ENCODE measurements around the gene STOML1.
A peak's percentile ranks its signal among the peaks of the same experiment; 100 is the strongest.

Gene STOML1, protein sequence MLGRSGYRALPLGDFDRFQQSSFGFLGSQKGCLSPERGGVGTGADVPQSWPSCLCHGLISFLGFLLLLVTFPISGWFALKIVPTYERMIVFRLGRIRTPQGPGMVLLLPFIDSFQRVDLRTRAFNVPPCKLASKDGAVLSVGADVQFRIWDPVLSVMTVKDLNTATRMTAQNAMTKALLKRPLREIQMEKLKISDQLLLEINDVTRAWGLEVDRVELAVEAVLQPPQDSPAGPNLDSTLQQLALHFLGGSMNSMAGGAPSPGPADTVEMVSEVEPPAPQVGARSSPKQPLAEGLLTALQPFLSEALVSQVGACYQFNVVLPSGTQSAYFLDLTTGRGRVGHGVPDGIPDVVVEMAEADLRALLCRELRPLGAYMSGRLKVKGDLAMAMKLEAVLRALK

DNA sequence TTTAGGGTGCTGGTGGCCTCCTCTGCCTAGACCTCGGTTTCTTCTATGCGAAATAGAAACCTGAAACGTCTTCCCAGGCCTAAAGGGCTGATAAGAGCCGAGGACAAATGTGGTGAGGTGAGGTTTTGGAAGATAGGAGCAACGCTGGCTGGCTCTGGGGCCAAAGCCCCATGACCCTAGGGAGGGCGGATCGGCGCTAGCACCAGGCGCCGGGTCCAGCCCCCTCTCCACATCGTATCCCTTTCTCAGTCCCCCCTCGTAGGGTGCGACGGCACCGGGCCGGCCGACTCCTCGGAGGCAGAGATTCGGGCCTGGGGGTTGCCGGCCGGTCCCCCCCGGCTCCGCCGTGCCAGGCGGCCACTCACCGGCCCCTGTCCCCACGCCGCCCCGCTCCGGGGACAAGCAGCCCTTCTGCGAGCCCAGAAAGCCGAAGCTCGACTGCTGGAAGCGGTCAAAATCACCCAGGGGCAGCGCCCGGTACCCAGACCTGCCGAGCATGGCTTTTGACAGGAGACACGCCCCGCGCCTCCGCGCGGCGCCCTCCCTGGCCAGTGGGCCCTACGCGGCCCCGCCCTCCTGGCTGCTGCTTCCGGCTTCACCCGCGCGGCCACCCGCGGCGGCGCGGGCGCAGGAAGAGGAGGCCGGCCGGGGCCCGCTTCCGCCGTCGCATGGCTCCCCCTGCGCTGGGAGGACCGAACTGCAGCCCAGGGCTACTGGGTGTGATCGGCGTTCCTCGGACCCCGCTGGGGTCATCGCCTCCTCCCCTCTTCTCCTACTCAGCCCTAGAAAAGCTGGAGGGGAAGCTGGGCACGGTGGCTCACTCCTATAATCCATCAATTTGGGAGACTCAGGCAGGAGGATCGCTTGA is at the start of gene STOML1:
STOML1 (minus strand) TSS at position 570 of the 868 bp plus-strand sequence; CDS start at position 498, 72 bp downstream.
- DNase-seq: peak; percentile 82

DNA sequence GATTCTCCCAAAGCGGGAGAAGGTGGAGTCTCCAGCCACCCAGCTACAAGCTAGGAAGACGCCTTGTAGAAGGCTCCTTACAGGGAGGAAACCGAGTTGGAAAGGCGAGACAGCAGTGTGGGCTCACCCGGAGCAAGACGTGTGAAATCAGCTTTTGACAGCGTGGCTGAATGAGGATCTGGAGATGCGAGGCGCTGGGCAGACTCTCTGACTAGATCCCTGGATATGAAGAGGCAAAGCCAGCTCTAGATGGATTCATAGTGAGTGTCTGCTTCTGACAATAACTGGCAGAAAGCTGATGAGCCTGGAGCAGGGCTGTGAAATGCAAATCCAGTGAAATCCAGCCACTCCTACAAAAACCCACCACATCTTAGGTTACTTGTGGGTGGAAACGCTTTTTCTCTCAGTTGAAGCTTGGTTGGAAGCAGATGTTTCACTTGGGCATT is 49.2 kb upstream of the STOML1 start:
- DNase-seq: no peak

DNA sequence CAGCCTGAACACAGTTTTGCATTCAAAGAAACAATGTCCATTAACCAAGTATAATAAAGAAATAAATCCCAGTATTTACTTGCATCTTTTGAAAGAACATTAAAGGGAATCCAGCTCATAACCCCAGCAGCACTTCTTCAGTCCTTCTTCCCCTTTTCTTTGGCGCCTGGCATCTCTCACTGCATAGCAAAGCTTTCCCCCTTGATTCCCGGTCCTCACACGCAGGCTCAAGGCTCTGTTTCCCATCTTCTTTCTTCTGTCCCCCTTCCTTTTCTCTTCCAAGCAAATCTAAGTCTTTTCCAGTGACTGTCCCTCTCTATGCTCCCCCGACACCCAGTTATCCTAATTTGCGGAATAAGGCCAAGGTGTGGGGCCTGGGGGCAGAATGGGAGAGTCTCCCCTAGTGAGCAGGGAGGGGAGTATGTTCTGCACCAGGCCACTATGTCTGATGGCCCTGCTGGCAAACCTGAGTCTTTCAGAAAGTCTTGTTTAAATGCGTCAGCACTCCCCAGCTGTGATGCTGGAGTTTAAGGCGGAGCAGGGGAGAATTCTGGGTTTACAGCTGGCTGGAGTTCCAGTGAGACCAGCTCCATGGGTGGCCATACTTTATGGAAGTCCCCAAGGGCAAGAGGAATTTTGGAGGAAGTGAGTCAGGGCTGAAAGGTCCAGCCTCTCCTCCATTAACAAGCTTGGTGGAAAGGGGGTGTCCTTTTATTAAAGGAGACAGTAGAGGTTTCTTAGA is 48.2 kb upstream of the STOML1 start:
- no peak for DNase-seq

DNA sequence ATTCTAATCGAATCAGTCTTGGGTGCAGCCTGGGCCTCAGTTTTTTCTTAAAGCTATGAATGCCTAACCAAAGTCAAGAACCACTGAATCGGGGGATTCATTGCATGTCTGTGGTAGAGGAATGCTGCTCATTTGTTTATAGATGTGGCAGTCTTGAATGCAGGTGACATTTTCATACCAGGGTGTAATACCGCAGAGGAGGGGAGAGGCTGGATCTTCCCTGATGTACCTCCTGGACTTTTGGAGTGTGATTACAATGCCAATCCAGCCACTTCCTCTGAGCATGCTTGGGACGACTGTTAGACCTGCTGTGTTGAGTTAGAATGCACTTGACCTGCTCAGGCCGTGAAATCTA is 47.5 kb upstream of the STOML1 start:
- no peak for DNase-seq

DNA sequence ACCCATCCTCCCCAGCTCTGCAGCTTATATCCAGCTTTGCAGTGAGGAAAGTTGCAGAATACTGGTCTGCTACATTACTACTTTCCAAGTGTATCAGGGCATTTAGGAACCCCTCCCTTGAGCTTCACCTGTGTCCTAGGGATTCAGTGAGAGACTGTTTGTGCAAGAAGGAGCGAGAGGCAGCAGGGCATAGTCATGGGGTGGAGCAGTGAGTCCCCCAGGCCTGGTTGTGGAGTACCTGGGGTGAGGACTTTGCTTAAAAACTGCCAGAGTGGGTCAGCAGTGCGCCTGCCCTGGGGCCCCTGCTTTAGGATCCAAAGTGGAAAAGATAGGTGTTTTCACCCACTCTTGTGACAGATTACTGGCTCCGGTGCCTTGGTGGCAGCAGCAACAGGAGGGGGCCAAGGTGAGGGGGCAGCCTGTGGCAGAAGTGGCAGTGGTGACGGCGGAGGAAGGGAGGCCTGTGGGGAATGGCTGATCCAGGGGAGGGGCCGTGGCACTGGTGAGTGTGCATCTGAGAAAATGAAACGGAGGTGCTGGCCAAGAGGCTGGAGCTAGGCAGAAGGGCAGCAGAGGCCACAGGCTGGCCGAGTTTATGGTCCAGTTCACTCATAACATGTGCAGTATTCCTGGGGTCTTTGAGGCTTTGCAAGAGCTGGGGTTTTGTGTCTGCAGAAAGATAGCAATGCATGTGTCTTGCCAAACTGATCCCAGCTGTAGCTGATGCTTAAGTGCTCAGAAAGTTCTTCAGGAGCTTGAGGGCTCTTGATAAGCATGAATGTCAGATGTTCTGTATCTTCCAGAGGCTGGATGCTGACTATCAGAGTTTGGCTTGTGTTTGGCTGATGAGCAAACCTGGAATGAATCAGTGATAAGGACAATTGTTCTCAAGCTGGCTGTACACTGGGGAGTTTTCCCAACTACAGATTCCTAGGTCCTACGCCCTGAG is 46.9 kb upstream of the STOML1 start:
- DNase-seq: no peak

DNA sequence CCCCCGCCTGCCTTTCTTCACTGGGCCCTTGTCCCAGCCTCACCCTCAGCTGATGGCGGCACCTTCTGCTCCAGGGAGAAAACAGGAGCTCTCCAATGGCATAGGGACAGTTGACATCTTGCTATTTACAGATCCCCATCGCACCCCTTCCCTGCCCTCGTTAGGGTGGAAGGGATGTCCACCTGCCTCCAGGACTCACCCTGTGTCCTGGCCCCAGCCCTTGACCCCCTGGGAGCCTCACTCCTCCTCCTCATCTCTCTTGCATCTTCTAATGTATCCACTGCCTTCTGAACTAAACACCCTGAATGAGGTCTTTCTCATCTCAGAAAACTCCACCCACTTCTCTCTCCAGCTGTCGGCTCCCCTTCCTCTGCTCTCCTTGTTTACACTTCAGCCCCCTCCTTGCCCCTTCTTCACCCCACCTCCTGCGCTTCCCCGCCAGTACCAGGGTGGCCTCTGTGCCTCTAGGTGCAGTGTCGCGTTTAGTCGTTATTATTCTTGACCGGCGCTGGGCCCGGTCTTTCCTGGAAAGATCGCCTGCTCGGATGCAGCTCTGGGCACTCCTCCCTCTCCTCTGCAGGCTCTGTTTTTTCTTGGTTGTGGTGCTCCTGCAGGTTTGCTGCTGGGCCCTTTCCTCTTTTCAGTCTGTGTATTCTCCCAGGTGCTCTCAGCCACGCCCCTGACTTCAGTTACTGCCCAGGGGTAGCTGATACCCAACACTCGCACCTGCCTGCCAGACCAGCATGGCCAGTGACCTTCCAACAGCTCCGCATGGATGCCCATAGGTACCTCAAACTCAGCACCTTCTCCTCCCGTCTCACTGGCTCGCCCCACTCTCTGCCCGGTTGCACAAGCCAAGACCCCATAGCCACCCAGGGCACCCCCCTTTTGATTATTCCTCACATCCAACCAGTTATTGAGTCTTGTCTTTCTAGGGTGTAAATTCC is 45.3 kb upstream of the STOML1 start:
- no peak for DNase-seq

DNA sequence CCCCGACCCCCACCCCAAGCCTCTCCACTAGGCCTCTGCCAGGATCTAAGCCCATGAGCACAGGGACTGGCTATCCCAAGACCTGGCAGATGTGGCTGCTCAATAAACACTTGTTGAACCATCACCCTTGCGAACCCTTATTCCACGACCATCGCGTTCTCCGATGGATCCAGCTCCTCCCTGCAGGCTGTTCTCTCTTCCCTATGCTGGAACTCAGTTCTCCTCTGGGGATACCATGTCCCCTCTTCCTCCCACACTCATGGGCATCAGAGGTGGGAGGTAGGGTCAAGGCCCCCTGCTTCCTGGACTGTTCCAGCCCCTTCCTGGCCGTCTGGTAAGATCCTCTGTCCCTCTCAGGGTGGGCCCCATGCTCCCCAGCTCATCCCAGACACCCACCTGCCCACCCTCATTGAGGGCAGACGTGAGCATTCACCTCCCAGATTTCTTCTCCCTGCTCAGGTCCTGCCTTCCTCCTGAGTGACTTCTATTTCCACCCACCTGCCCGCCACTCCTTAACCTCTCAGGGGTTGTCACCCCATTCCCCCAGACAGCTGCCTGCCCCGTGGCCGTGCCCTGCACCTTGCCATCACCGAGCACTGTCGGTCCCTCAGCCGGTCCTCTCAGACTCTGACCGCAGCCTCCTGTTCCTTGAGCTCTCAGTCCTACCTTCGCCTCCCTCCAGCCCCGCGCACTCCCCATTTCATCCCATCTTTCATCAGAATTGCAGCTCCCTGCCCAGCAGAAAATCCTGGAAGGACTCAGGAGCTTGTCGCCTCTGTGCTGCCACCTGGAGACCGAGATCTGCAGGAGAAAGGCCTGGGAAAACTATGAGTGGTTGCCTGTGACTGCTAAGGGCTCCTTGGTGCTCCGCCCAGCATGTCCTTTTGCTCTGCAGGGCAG is 44.4 kb upstream of the STOML1 start:
- DNase-seq: no peak

DNA sequence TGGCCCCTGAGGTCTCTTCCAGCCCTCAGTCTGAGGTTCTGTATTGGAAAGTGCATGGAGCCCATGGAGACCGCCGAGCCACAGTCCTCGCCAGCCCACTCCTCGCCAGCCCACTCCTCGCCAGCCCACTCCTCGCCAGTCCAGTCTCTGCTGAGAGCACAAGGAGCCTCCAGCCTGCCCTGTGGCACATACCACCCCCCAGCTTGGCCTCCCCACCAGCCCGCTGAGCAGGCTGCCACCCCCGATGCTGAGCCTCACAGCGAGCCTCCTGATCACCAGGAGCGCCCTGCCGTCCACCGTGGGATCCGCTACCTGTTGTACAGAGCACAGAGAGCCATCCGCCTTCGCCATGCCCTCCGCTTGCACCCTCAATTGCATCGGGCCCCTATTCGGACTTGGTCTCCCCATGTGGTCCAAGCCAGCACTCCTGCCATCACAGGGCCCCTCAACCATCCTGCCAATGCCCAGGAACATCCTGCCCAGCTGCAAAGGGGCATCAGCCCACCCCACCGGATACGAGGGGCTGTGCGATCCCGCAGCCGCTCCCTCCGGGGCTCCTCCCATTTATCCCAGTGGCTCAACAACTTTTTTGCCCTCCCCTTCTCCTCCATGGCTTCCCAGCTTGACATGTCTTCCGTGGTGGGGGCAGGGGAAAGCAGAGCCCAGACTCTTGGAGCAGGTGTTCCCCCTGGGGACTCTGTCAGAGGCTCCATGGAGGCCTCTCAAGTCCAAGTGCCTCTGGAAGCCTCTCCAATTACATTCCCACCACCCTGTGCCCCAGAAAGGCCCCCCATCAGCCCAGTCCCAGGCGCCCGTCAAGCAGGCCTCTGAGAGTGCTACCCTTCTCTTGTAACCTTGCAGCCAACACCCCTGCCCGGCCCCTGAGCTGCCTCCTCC is 43.3 kb upstream of the STOML1 start:
- DNase-seq: no peak

DNA sequence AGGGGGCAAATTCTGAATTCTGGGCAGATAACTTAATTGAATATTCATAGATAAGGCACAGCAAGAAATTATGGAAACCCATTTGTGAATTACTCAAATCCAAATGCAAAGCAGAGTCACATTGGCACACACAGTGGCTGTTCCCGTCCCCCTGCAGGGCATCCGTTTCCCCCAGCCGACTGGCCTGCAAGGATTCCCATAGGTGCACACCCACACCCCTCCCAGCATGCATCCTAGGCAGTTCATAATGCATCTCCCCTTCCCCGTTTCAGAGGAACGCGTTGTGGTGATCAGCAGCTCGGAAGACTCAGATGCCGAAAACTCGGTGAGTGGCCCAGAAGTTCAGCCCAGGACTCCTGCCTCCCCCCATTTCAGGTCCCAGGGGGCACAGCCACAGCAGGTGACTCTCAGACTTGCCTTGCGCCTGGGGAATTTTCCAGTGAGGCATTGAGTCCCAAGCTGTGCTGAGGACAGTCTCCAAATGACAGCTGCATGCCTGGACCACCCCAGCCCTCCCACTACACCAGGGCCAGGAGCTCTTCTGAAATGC is 42.2 kb upstream of the STOML1 start:
- DNase-seq: no peak

DNA sequence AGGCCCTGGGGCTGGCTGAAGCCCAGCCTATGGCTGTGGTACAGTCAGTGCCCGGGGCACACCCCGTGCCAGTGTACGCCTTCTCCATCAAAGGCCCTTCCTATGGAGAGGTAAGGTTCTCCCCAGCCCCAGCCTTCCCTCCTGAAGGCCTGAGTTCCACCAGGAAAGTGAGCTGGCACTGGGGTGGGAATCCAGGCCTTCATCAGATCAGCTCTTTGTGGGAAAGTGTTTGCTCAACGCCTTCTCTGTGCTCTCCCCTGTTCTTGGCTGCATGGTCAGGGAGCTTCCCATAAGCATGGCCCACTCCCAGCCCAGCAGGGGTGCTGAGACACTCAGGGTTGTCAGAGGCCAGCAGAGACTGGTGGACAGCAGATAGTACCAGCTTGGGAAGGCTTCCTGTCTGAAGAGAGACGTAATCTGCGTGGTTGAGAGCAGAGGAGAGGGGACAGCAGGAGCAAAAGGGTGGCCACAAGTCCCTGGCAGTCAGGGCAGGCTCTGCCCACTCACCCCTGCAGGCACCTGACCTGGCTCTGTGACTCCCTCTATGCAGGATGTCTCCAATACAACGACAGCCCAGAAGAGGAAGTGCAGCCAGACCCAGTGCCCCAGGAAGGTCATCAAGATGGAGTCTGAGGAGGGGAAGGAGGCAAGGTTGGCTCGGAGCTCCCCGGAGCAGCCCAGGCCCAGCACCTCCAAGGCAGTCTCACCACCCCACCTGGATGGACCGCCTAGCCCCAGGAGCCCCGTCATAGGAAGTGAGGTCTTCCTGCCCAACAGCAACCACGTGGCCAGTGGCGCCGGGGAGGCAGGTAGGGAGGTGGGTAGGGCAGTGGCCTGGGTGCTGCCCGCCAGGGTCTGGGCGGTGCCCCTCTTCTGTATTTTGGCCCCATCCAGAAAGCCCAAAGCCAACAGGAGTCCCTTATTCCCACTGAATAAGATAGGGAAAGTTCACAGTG is 40.8 kb upstream of the STOML1 start:
- DNase-seq: no peak

DNA sequence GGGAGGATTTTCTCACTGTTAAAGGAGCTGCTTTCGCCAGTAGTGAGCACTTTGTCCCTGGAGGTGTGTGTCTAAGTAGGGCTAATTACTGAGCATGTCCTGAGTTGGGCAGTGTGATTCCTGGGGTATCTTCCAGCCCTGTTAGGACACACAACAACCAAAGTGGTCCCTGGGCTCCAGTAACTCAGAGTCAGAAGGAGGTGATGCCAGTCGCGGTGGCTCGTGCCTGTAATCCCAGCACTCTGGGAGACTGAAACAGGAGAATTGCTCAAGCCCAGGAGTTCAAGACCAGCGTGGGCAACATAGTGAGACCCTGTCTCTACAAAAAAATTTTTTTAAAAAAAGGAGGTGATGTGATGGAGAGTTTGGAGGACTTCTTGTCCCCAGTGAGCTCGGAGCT is 40.0 kb upstream of the STOML1 start:
- no peak for DNase-seq

DNA sequence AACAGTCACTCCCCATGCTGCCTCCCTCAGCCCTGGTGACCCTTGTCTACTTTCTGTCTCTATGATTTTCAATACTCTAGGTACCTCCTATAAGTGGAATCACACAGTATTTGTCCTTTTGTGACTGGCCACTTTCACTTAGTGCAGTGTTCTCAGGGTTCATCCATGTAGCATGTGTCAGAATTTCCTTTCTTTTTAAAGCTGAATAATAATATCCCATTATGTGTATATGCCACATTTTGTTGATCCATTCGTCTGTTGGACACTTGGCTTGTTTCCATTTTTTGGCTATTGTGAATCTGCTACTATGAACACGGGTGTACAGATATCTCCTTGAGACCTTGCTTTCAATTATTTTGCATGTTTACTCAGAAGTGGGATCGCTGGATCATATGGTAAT is 36.6 kb upstream of the STOML1 start:
- no peak for DNase-seq

DNA sequence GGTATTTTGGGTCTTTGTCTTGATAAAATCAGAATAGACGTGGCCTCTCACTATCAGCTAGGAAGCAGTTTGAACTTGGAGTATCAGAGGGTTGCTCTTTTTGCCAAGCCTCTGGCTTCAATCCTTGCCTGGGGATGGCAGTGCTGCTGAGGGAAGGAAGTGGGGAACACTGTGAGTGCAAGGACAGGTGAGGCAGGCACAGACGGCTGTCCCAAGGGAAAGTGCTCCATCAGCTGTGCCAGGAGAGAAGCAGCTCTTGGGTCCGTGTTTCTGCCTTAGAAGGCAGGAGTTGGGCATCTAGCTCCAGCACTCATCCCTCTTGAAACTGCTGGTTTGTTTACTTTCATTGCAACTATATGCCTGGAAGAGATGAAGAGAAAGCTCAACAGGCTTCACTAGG is 35.6 kb upstream of the STOML1 start:
- DNase-seq: peak; percentile 23

DNA sequence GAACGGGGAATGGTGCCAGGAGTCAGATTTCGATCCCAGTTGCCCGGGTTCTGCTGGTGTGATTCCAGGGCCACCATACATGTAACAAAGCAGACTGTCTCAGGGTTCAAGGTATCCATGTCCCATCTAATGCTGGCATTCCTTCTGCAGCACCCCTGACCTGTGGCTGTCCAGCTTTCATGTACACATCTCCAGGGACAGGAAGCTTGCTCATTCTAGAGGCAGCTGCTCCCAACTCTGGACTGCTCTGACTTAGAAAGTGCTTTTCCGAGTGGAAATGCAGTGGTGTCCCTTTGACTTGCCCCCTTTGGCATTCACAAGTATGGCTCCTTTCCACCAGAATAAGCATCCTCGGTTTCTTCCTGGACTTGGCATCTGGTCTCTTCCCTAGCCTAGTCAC is 33.3 kb upstream of the STOML1 start:
- no peak for DNase-seq

DNA sequence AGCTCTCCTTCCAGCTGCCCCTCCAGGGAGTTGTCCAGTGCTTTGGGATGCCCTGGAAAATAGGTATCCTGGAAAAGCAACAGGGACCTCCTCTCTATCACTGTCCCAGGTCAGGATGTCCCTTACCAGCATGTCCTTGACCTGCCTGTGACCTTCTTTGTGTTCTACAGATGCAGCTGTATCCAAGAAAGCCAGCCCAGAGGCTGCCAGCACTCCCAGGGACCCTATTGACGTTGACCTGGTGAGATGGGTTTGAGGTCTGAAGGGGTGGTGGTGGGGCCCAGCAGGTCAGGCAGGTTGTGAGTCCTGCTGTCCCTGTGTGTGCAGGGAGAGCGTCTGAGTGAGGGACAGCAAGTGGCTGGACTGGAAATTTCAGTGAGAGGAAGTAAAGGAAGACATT is 32.6 kb upstream of the STOML1 start:
- DNase-seq: no peak

DNA sequence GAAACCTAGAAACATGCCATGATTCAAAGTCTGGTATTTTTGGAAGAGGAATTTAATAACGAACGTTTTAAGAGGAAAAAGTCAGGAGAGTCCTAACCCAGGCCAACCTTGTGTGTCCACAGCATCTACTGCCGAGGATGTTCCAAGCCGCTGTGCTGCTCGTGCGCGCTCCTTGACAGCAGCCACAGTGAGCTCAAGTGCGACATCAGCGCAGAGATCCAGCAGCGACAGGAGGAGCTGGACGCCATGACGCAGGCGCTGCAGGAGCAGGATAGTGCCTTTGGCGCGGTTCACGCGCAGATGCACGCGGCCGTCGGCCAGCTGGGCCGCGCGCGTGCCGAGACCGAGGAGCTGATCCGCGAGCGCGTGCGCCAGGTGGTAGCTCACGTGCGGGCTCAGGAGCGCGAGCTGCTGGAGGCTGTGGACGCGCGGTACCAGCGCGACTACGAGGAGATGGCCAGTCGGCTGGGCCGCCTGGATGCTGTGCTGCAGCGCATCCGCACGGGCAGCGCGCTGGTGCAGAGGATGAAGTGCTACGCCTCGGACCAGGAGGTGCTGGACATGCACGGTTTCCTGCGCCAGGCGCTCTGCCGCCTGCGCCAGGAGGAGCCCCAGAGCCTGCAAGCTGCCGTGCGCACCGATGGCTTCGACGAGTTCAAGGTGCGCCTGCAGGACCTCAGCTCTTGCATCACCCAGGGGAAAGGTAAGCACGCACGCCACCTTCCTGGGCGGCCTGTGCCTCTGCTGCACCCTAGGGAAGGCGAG is 30.8 kb upstream of the STOML1 start:
- no peak for DNase-seq

DNA sequence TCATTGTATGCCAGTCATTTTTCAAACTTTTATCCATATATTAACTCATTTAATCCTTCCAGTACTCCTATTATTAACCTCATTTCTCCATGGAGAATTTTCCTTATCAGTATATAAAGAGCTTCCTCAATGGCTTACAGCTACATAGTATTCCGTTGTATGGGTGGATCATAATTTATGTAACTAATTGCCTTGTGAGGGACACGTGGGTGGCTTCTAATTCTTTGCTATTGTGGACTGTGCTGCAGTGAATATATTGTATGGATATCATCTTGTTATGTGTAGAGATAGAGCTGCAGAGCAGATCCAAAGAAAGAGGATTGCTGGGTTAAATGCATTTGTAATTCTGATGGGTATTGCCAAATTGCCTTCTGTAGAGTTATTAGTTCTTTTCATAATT is 27.6 kb upstream of the STOML1 start:
- no peak for DNase-seq
